ENCODE data around the gene ANKRD63. TPM values are rescaled to one million over a fixed set of nuclear protein-coding genes. Genes with fewer than 3 reads are reported as not detected.

Gene ANKRD63
- total and polyA plus RNA-seq, 4 donors = not detected

DNA sequence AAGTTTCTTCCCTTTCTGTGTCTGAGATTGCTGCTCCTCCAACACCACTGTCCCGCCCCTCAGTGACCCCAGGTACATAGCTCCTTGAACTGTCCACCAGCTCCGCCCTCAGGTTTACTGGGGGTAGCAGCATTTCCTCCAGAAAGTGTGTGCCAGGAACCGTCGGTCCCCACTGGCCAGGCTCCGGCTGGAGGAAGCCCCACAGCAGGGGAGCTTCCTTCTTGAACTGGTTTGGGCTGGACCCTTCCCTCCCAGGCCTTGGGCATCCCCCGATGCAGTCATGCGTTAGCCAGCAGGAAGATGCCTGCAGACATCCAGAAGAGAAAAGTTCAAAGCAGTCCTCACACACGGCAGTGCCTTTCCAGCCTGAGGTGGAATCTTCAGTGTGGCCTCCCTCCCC, 24.3 kb downstream of the ANKRD63 start:
- Histone ChIP-seq H3K36me3 (ENCODE audit: control insufficient read depth in 4 of 4, insufficient read depth in 4 of 4, low read length in 4 of 4) (no peaks in the 10 kb centered on the region), H3K9ac (ENCODE audit: insufficient read depth in 1 of 2, low read length in 2 of 2) (no peak overlapping the region), H3K27me3 (ENCODE audit: control insufficient read depth in 3 of 3, insufficient read depth in 3 of 3, low read length in 2 of 3) (peaks cover 0 to 16% (median 6%) of the 10 kb centered on the region in 3 donors), H3K4me1 (ENCODE audit: control insufficient read depth in 5 of 5, insufficient read depth in 5 of 5, low read length in 5 of 5) (peaks cover 0 to 4% (median under 1%) of the 10 kb centered on the region in 5 donors), H3K9me3 (ENCODE audit: control insufficient read depth in 4 of 4, insufficient read depth in 3 of 4, low read length in 3 of 4) (no peaks in the 10 kb centered on the region), H3K4me3 (no peak overlapping the region), H3K27ac (ENCODE audit: low read depth in 1 of 2, low read length in 1 of 2) (no peak overlapping the region)
- ATAC-seq (ENCODE audit: insufficient read depth, low FRiP score) (no peak), DNase-seq (no peak)
- WGBS, 2 donors = 51 to 64% methylated on average over 8 of the region's 8 CpGs
- no peak for TF ChIP-seq CTCF (IDR thresholded peaks at IDR 0.05; ENCODE audit: control extremely low read depth, extremely low read depth)

GRCh38 chr15:40257656-40258450, 25.0 kb downstream of the ANKRD63 start:
- no peak for DNase-seq
- 86 to 91% methylated on average over 9 of the region's 9 CpGs for WGBS, 2 donors
- no peak overlapping the region for H3K27ac ChIP-seq (ENCODE audit: low read depth in 1 of 2, low read length in 1 of 2)
- peaks cover 0 to 10% (median 1%) of the 10 kb centered on the region in 5 donors for H3K4me1 ChIP-seq (ENCODE audit: control insufficient read depth in 5 of 5, insufficient read depth in 5 of 5, low read length in 5 of 5)
- TF ChIP-seq CTCF (IDR thresholded peaks at IDR 0.05; ENCODE audit: control extremely low read depth, extremely low read depth) = no peak
- H3K27me3 ChIP-seq (ENCODE audit: control insufficient read depth in 3 of 3, insufficient read depth in 3 of 3, low read length in 2 of 3) = peaks cover 0 to 23% (median 8%) of the 10 kb centered on the region in 3 donors
- ATAC-seq (ENCODE audit: insufficient read depth, low FRiP score) = no peak
- H3K36me3 ChIP-seq (ENCODE audit: control insufficient read depth in 4 of 4, insufficient read depth in 4 of 4, low read length in 4 of 4) = no peaks in the 10 kb centered on the region
- no peak overlapping the region for H3K4me3 ChIP-seq
- no peak overlapping the region for H3K9ac ChIP-seq (ENCODE audit: insufficient read depth in 1 of 2, low read length in 2 of 2)
- H3K9me3 ChIP-seq (ENCODE audit: control insufficient read depth in 4 of 4, insufficient read depth in 3 of 4, low read length in 3 of 4) = no peaks in the 10 kb centered on the region

DNA sequence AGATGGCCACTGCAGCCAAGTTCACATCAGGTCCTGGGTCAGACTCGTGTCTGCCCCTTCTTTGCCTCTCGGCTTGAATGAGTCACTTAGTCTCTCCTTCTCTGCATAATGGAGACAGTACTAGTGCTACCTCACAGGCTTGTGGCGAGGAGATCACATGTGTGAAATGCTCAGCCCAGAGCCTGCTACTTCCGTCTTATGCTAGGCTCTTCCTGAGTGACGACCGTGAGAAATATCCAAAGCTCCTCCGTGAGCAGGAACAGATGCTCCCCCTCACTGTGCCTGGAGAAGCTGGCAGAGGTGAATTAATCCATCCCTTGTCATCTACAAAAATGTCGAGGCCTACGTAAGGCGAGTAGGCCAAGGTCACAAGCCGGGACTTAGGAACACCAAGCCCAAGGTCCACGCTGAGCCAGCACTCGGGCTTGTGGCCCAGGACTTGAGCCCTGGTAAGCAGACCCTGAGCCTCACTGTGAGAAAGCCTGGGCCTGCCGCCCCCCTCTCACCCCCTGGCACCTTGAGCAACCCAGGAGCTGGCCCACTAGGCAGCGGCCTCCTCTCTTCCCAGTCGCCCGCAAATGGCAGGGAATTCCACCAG, 26.1 kb downstream of the ANKRD63 start:
- WGBS, 2 donors = 87 to 92% methylated on average over 17 of the region's 17 CpGs
- Histone ChIP-seq H3K4me1 (ENCODE audit: control insufficient read depth in 5 of 5, insufficient read depth in 5 of 5, low read length in 5 of 5) (peaks cover 0 to 16% (median 0%) of the 10 kb centered on the region in 5 donors), H3K36me3 (ENCODE audit: control insufficient read depth in 4 of 4, insufficient read depth in 4 of 4, low read length in 4 of 4) (no peaks in the 10 kb centered on the region), H3K27me3 (ENCODE audit: control insufficient read depth in 3 of 3, insufficient read depth in 3 of 3, low read length in 2 of 3) (peaks cover 0 to 23% (median 8%) of the 10 kb centered on the region in 3 donors), H3K9ac (ENCODE audit: insufficient read depth in 1 of 2, low read length in 2 of 2) (no peak overlapping the region), H3K9me3 (ENCODE audit: control insufficient read depth in 4 of 4, insufficient read depth in 3 of 4, low read length in 3 of 4) (no peaks in the 10 kb centered on the region), H3K4me3 (no peak overlapping the region), H3K27ac (ENCODE audit: low read depth in 1 of 2, low read length in 1 of 2) (no peak overlapping the region)
- DNase-seq (no peak), ATAC-seq (ENCODE audit: insufficient read depth, low FRiP score) (no peak)
- no peak for TF ChIP-seq CTCF (IDR thresholded peaks at IDR 0.05; ENCODE audit: control extremely low read depth, extremely low read depth)
